ENCODE results near the gene USB1.

The USB1 gene

GRCh38 chr16:58051821-58052603 is 50.8 kb downstream of the USB1 start:
- no peak for DNase-seq

- DNase-seq, result no peak
These were observed 52.4 kb downstream of the USB1 start for GRCh38 chr16:58053682-58054005.

GRCh38 chr16:58054289-58054688 is 53.1 kb downstream of the USB1 start:
- DNase-seq, result no peak

DNA sequence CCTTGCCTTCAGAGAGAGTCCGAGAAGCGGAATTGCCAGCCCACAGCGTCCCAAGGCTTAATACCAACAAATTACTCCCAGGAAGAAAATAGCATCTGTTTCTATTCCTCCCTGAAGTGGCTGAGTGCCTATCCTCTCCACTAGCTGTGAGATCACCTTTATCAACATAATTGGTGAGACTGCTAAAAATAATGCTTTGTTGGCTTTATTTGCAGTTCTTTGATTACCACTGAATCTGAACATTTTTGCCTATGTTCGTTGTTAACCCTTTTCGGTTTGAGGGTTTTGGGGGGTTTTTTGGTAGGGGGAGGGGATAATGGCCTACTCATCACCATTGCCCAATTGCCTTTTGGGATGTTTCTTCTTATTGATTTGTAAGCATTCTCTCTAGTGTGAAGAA is 55.4 kb downstream of the USB1 start:
- no peak for DNase-seq

- DNase-seq, result no peak
These were observed 55.9 kb downstream of the USB1 start for GRCh38 chr16:58057121-58057520.

- no peak for DNase-seq
These were observed 56.6 kb downstream of the USB1 start for GRCh38 chr16:58057784-58058183.

DNA sequence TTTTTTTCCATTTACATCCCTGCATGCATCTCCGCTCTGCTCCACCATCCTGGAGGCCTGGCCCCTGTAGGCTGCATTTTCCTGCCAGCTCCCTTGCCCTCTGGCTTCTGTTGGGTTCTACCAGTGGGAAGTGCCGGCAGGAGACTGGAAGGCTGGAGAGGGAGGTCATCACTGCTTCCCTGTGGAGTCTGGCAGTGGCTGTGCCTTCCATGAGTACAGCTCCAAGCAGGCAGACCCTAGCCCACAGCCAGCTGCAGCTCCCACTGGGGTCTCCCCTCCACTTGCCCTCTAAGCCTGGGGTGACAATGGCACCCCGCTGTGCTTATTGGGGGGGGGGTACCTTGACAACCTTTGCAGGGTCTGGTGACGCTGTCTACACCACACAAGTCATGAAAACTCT is 61.6 kb downstream of the USB1 start:
- DNase-seq, result no peak

GRCh38 chr16:58063377-58064076 is 62.3 kb downstream of the USB1 start:
- no peak for DNase-seq

- DNase-seq, result no peak
These were observed 69.4 kb downstream of the USB1 start for GRCh38 chr16:58070585-58070984.

Measured in CD4-positive, alpha-beta T cell treated with Interleukin-10 for 1 hour (primary cell).